Measurements from ENCODE around the gene IQGAP1. TPM values are rescaled to one million over a fixed set of nuclear protein-coding genes. Genes with fewer than 3 reads are reported as not detected.
"Not testable (repeated sequence)": the region's sequence is repeated elsewhere in the genome, so short reads cannot be mapped to it uniquely, and the experiment has no call there.

Gene IQGAP1
- total and polyA plus RNA-seq, 9 of the 15 experiments (the other 6 are each of a cell fraction or from before 2014, with no cell fraction given): 37.6 to 143 (median 77.7) TPM

DNA sequence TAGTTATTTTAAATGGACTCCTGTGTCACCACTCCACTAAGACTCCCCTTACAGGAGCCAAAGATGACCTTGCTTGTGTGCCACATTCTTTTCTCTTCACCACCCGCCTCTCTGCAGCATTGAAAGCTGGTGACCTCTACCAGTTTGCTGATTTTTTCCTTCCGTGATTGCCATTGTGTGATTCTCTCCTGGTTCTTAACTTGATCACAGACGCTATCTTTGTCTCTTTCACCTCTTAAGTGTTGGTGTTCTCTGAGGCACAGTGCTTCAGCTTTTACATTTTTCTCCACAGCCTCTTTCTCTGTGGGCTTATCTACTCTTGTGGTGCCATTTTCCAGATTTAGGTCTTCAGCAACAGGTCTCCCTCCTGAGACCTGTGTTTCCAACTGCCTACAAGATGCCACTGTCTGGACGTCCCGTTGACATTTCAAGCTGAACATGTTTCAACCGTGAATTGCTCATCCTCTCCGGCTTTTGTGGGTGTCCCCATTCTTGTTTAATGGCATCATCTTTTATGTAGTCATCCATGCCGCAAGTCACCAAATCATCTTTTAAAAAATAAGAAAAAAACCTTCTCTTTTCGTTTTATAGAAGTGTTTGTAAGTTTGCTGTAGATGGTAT is 26.5 kb downstream of the IQGAP1 start (continued):
- TF ChIP-seq KLF13 (tag; IDR thresholded peaks at IDR 0.05; ENCODE audit: borderline replicate concordance, low read depth) (no peak), TAL1 (IDR thresholded peaks at IDR 0.05) (no peak), SIRT6 (IDR thresholded peaks at IDR 0.05; ENCODE audit: low read depth, low read length) (no peak), FOXA3 (CRISPR knock-in tag; conservative IDR thresholded peaks at IDR 0.05 in 1 of 2, IDR thresholded peaks at IDR 0.05 in 1 of 2) (no peak), HNRNPH1 (optimal IDR thresholded peaks at IDR 0.05; ENCODE audit: low read depth, low read length) (no peak)
- TF ChIP-seq, protein P1, sequence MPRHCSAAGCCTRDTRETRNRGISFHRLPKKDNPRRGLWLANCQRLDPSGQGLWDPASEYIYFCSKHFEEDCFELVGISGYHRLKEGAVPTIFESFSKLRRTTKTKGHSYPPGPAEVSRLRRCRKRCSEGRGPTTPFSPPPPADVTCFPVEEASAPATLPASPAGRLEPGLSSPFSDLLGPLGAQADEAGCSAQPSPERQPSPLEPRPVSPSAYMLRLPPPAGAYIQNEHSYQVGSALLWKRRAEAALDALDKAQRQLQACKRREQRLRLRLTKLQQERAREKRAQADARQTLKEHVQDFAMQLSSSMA (CRISPR knock-in tag; IDR thresholded peaks at IDR 0.05): no peak

DNA sequence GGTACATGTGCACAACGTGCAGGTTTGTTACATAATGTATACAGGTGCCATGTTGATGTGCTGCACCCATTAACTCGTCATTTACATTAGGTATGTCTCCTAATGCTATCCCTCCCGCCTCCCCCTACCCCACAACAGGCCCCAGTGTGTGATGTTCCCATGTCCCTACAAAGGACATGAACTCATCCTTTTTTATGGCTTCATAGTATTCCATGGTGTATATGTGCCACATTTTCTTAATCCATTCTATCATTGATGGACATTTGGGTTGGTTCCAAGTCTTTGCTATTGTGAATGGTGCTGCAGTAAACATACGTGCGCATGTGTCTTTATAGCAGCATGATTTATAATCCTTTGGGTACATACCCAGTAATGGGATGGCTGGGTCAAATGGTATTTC is 28.0 kb downstream of the IQGAP1 start:
- H3K4me3 ChIP-seq; BruUV-seq (replicated peaks); in situ Hi-C loops (cut with MboI); ATAC-seq; H3K36me3 ChIP-seq (ENCODE audit: control insufficient read depth, insufficient read depth, low read length); H3K4me2 ChIP-seq (ENCODE audit: insufficient read depth, low read length); POLR2A ChIA-PET; intact Hi-C loops (cut with micrococcal nuclease); H3K27me3 ChIP-seq (ENCODE audit: control insufficient read depth in 2 of 2, insufficient read depth in 2 of 2, low read length in 2 of 2); FAIRE-seq; H3K9ac ChIP-seq (ENCODE audit: insufficient read depth in 1 of 2, low read depth in 2 of 2, low read length in 2 of 2); H3K9me3 ChIP-seq (replicated peaks; ENCODE audit: control insufficient read depth, insufficient read depth, low read depth, low read length); H2AFZ ChIP-seq (ENCODE audit: low read depth, low read length); H3K9me1 ChIP-seq (ENCODE audit: control insufficient read depth, insufficient read depth, low read length); H3K27ac ChIP-seq (ENCODE audit: extremely low read depth, low read depth, low read length); CTCF ChIA-PET (ENCODE audit: low intra/inter-chr PET ratio); DNase-seq (ENCODE audit: extremely low read depth in 1 of 4, low spot score in 3 of 4); H4K20me1 ChIP-seq (replicated peaks; ENCODE audit: control insufficient read depth, insufficient read depth, low read length): not testable (repeated sequence)
- H3K4me1 ChIP-seq (replicated peaks in 1 of 2; ENCODE audit: control insufficient read depth in 2 of 2, insufficient read depth in 2 of 2, low read length in 2 of 2): peaks cover 0 to 31% of the 10 kb centered on the region in 2 experiments; a peak in 4 of 5 replicates
- peaks cover 35% of the 10 kb centered on the region for H3K79me2 ChIP-seq (ENCODE audit: control insufficient read depth, insufficient read depth, low read length)
- 70% methylated on average over 3 of the region's 5 CpGs for WGBS (ENCODE audit: insufficient coverage, low coverage, missing lambda C conversion rate)
